HG03571 (cell line): ENCODE results near the gene PRELID2.
"Not testable (repeated sequence)": the region's sequence is repeated elsewhere in the genome, so short reads cannot be mapped to it uniquely, and the experiment has no call there.

Experiments used
- ATAC-seq: cut with Tn5 transposase; IDR thresholded peaks from one replicate; pipeline ENCODE4 v1.9.1; 2021; ENCODE audit not compliant: unreplicated experiment

The PRELID2 gene

GRCh38 chr5:145752947-145753346 lies 82.2 kb downstream of the PRELID2 start:
- ATAC-seq: no peak

GRCh38 chr5:145752534-145752933 lies 82.6 kb downstream of the PRELID2 start:
- no peak for ATAC-seq

- no peak for ATAC-seq
Observed at GRCh38 chr5:145750199-145750598, 84.9 kb downstream of the PRELID2 start.

- no peak for ATAC-seq
Observed at GRCh38 chr5:145743396-145744061, 91.6 kb downstream of the PRELID2 start.

GRCh38 chr5:145739843-145740242 lies 95.3 kb downstream of the PRELID2 start:
- no peak for ATAC-seq

GRCh38 chr5:145738227-145738626 lies 96.9 kb downstream of the PRELID2 start:
- no peak for ATAC-seq

- ATAC-seq: no peak
Observed at GRCh38 chr5:145737578-145737977, 97.6 kb downstream of the PRELID2 start.

GRCh38 chr5:145729956-145730355 lies 105.2 kb downstream of the PRELID2 start:
- not testable (repeated sequence) for ATAC-seq

GRCh38 chr5:145723516-145723915 lies 111.6 kb downstream of the PRELID2 start:
- no peak for ATAC-seq

GRCh38 chr5:145718956-145719355 lies 116.2 kb downstream of the PRELID2 start:
- ATAC-seq: no peak

- ATAC-seq: no peak
Observed at GRCh38 chr5:145715412-145715811, 119.7 kb downstream of the PRELID2 start.

GRCh38 chr5:145712245-145712644 lies 122.9 kb downstream of the PRELID2 start:
- ATAC-seq: no peak

- ATAC-seq: no peak
Observed at GRCh38 chr5:145711417-145711816, 123.7 kb downstream of the PRELID2 start.
